Measurements from ENCODE around the gene NKIRAS1. TPM values are rescaled to one million over a fixed set of nuclear protein-coding genes. Genes with fewer than 3 reads are reported as not detected.
A peak's percentile ranks its signal among the peaks of the same experiment; 100 is the strongest.

NKIRAS1 gene
- total RNA-seq: 15.0 TPM

GRCh38 chr3:23916886-23917678 is at the start of gene NKIRAS1, which contains the start of gene RPL15:
TSS of gene NKIRAS1 (minus strand) at chr3:23916990. CDS start at chr3:23910904, 6,086 bp downstream.
TSS of gene RPL15 (plus strand) at chr3:23917132. CDS start at chr3:23917860, 728 bp downstream.
- peak; percentile 99 for DNase-seq

- DNase-seq: peak; percentile 78
Measured at GRCh38 chr3:23966328-23966727, 49.5 kb upstream of the NKIRAS1 start.

- no peak for DNase-seq
Measured at GRCh38 chr3:23964537-23965235, 47.9 kb upstream of the NKIRAS1 start.

GRCh38 chr3:23961913-23962312 is 45.1 kb upstream of the NKIRAS1 start:
- DNase-seq: no peak

- no peak for DNase-seq
Measured at GRCh38 chr3:23961066-23961465, 44.3 kb upstream of the NKIRAS1 start.

GRCh38 chr3:23960649-23961048 is 43.9 kb upstream of the NKIRAS1 start:
- no peak for DNase-seq

- DNase-seq: no peak
Measured at GRCh38 chr3:23959135-23959900, 42.5 kb upstream of the NKIRAS1 start.

- DNase-seq: no peak
Measured at GRCh38 chr3:23956701-23957100, 39.9 kb upstream of the NKIRAS1 start.

GRCh38 chr3:23954144-23954543 is 37.4 kb upstream of the NKIRAS1 start:
- no peak for DNase-seq

- no peak for DNase-seq
Measured at GRCh38 chr3:23953523-23953922, 36.7 kb upstream of the NKIRAS1 start.

- DNase-seq: no peak
Measured at GRCh38 chr3:23952646-23953045, 35.9 kb upstream of the NKIRAS1 start.

GRCh38 chr3:23950293-23950692 is 33.5 kb upstream of the NKIRAS1 start:
- DNase-seq: no peak

GRCh38 chr3:23949784-23950183 is 33.0 kb upstream of the NKIRAS1 start:
- DNase-seq: no peak

GRCh38 chr3:23948761-23949160 is 32.0 kb upstream of the NKIRAS1 start:
- no peak for DNase-seq

- DNase-seq: peak; percentile 96
Measured at GRCh38 chr3:23945913-23946687, 29.3 kb upstream of the NKIRAS1 start.

- DNase-seq: no peak
Measured at GRCh38 chr3:23945663-23945912, 28.8 kb upstream of the NKIRAS1 start.

- DNase-seq: peak; percentile 77
Measured at GRCh38 chr3:23944861-23945662, 28.3 kb upstream of the NKIRAS1 start, which contains the start of gene NR1D2. TSS of gene NR1D2 (plus strand) at chr3:23945286. CDS start at chr3:23945579, 293 bp downstream.

- no peak for DNase-seq
Measured at GRCh38 chr3:23944007-23944783, 27.4 kb upstream of the NKIRAS1 start.

- no peak for DNase-seq
Measured at GRCh38 chr3:23942546-23942945, 25.8 kb upstream of the NKIRAS1 start.

- no peak for DNase-seq
Measured at GRCh38 chr3:23941440-23941839, 24.6 kb upstream of the NKIRAS1 start.

Measured in skin of body (tissue), 2 donors.